Ammon's horn (tissue), 1 donor: ENCODE data around the gene ZSCAN5A.
"Not testable (repeated sequence)": the region's sequence is repeated elsewhere in the genome, so short reads cannot be mapped to it uniquely, and the experiment has no call there.

Experiments
- DNase-seq: peaks from one replicate; pipeline ENCODE4 v3.0.0-alpha.2; 2016; ENCODE audit warnings: low spot score

Gene ZSCAN5A

DNA sequence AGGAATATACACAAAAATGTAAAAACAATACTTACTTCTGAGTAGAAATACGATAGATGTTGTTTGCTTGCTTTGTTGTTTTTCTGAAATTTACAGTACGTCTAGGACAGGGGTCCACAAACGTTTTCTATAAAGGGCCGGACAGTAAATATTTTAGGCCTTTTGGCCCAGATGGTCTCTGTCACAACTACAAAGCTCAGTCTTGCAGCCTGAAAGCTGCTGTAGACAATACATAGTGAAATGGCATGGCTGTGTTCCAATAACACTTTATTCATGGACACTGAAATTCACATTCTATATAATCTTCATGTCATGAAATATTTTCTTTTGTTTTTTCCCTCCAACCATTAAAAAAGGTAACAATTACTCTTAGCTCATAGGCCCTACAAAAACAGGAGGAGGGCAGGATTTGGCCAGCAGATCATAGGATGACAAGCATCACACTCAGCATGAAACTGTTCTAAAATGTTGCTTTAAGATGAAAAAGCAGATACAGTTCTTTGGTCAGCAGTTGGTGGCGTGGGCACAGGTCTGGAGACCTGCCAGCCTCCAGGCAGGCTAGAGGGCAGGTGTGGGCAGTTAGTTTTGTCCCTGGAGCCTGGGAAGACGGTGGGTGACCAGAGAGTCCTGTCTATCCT is 42.4 kb downstream of the ZSCAN5A start, which contains the start of gene EDDM13:
TSS of gene EDDM13 (plus strand) at position 588 of the 638 bp plus-strand sequence. CDS start 87 bp downstream, outside the sequence.
- DNase-seq = no peak

- no peak for DNase-seq
Observed at GRCh38 chr19:56271151-56271550, 43.5 kb downstream of the ZSCAN5A start.

DNA sequence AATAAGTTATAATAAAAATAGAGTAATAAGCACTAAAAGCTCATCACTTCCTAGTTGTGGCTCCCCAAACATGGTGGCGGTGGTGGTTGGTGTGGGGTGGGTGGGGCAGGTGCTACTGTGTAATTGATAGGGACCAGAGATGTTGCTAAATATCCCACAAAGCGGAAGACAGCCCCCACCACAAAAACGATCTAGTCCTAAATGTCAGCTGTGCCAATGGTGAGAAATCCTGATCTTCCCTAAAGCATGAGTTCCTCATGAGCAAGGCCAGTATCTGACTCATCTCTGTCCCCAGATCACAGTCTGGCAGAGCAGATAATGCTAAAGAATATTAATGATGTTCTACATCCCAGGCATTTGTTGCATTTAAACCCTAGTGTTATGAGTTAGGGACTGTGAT is 44.0 kb downstream of the ZSCAN5A start:
- peak; percentile 4 for DNase-seq

DNA sequence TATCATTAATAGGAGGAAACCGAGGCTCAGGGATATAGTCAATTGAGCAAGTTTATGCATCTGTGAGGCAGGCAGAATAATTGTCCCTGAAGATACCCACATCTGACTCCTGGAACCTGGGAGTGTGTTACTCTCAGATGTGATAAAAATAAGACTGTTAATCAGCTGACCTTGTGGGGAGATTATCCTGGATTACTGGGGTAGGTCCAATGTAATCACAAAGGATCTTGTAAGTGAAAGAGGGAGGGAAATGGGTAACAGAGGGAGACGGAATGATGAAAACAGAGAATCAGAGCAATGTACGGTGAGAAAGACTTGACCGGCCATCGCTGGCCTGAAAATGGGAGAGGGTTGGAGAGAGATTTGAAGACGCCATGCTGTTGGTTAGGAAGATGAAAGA is 45.3 kb downstream of the ZSCAN5A start:
- DNase-seq = no peak

DNA sequence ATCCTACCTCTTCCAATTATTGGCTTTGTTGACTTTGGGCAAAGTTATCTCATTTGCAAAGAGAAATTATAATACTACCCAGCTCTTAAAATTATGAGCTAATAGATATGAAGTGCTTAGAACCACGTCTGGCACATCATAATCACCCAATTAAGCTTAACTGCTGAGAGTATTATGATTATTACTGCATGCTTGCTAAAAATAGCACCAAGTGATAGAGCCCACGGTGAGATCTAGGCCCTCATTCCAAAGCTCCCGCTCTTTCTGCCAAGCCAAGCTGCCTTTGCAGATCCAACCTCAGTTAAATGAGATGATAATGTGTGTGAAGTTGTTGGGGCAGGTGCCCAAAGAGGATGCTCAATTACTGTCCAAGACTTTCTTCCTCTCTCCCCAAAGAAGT is 48.6 kb downstream of the ZSCAN5A start:
- DNase-seq = no peak

DNA sequence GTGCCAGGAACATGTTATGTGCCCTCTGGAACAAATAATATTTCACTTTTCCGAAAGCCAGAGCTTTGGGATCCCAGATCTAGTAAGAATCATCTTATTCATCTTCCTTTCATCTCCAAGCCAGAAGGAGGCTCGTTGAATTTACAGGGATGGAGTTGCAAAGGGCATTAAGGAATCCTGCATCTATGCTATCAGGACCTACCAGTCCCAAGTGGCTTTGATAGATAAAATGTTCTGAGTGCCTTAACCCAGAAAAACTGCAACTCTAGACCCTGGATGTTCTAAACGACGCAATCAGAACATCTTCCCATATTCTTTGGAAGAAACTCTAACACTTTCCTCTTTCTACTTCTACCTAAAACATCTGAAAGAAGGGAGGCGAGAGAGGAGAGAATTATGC is 51.3 kb downstream of the ZSCAN5A start:
- DNase-seq = no peak

DNA sequence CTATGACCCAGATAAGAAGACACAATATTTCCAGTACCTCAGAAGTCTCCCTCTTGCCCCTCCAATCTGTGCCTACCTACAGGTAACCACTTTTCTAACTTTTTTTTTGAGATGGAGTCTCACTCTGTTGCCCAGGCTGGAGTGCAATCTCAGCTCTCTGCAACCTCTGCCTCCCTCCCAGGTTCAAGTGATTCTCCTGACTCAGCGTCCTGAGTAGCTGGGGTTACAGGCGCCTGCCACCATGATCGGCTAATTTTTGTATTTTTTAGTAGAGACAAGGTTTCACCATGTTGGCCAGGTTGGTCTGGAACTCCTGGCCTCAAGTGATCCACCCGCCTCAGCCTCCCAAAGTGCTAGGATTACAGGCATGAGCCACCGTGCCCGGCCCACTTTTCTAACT is 52.7 kb downstream of the ZSCAN5A start:
- not testable (repeated sequence) for DNase-seq

GRCh38 chr19:56261145-56261544 is 53.5 kb downstream of the ZSCAN5A start:
- no peak for DNase-seq

- DNase-seq = no peak
Observed at GRCh38 chr19:56258272-56258671, 56.4 kb downstream of the ZSCAN5A start.

DNA sequence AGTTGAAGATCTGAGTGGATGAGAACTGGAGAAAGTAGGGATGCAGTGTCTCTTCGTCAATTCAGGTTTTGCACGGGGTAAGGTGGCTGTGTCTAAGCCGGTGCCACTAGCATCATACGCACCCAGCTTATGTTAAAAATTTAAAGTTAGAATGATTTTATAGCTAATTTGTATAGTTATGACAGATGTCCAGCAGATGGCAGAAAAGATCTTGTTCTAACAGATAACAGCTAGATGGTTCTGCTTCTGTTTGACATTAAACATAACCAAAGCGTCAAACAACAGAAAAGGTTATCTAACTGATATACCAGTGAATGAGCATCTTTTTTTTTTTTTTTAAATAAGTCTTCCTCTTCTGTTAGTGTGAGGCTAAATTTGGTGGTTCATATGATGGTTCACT is 60.9 kb downstream of the ZSCAN5A start:
- DNase-seq = peak; percentile 76

GRCh38 chr19:56252699-56253422 is 61.8 kb downstream of the ZSCAN5A start:
- DNase-seq = peak; percentile 44

DNA sequence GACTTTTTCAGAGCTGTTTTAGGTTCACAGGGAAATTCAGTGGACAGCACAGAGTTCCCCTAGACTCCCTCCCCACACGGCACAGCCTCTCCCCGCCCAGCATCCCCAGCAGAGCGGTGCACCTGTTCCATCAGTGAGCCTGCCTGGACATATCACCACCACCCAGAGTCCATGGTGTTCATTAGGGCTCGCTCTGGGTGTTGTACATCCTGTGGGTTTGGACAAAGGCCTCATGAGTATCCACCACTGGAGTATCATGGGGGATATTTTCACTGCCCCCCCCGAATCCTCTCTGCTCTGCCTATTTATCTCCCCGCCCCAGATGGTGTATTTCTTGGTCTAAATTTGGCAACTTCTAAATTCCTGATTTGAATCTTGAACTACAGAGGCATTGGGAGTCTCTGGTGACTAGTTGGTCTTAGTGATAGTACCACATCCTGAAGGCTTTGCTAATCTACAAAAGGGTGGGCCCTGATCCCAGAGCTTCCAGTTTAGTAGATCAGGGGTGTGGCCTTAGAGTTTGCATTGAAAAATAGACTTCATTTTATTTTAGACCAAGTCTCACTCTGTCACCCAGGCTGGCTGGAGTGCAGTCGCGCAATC is 65.8 kb downstream of the ZSCAN5A start:
- DNase-seq = not testable (repeated sequence)

- not testable (repeated sequence) for DNase-seq
Observed at GRCh38 chr19:56245764-56246163, 68.9 kb downstream of the ZSCAN5A start.

DNA sequence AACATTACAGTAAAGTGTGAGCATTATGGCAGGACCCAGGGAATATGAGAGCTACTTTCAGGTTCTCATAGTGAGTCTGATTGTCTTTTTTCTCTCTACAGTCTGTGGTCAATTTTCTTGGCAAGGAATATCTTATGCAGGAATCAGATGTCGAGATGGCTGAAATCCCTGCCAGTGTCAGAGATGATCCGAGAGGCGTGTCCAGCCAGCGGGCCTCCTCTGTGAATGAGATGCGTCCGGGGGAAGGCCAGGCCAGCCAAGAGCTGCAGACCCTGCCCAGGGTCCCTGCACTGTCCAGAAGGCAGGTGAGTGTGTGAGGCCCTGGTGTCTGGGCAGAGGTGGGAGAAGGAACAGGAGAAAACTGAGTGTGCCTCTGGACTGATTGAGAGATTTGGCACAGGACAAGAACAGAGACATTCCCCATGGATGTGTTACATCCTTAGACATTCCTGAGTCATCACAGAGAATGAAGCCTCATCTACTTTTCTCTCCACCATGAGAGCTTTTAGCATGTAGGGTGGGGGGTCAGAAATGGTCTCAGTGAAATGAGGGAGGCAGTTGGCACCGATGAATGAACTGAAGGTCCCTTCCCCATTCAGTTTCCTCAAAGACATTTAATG is 69.4 kb downstream of the ZSCAN5A start:
- no peak for DNase-seq

GRCh38 chr19:56223481-56223880 is 91.2 kb downstream of the ZSCAN5A start:
- DNase-seq = no peak

- no peak for DNase-seq
Observed at GRCh38 chr19:56222901-56223300, 91.7 kb downstream of the ZSCAN5A start.

- DNase-seq = no peak
Observed at GRCh38 chr19:56221851-56222250, 92.8 kb downstream of the ZSCAN5A start.

GRCh38 chr19:56221442-56221841 is 93.2 kb downstream of the ZSCAN5A start:
- DNase-seq = not testable (repeated sequence)

GRCh38 chr19:56218961-56219360 is 95.7 kb downstream of the ZSCAN5A start:
- no peak for DNase-seq

- peak; percentile 3 for DNase-seq
Observed at GRCh38 chr19:56217039-56217949, 97.3 kb downstream of the ZSCAN5A start.

GRCh38 chr19:56211718-56212117 is 102.9 kb downstream of the ZSCAN5A start:
- DNase-seq = no peak

- not testable (repeated sequence) for DNase-seq
Observed at GRCh38 chr19:56210036-56210435, 104.6 kb downstream of the ZSCAN5A start.
